ENCODE results near the gene MYMK.
"Not testable (repeated sequence)": the region's sequence is repeated elsewhere in the genome, so short reads cannot be mapped to it uniquely, and the experiment has no call there.

The MYMK gene

GRCh38 chr9:133566382-133566781 is 41.6 kb upstream of the MYMK start:
- H3K27me3 Mint-ChIP-seq (ENCODE audit: low read depth, poor library complexity): peaks cover 14% of the 10 kb centered on the region
- DNase-seq: no peak
- no peak overlapping the region for H3K4me3 Mint-ChIP-seq
- TF ChIP-seq, protein P1, sequence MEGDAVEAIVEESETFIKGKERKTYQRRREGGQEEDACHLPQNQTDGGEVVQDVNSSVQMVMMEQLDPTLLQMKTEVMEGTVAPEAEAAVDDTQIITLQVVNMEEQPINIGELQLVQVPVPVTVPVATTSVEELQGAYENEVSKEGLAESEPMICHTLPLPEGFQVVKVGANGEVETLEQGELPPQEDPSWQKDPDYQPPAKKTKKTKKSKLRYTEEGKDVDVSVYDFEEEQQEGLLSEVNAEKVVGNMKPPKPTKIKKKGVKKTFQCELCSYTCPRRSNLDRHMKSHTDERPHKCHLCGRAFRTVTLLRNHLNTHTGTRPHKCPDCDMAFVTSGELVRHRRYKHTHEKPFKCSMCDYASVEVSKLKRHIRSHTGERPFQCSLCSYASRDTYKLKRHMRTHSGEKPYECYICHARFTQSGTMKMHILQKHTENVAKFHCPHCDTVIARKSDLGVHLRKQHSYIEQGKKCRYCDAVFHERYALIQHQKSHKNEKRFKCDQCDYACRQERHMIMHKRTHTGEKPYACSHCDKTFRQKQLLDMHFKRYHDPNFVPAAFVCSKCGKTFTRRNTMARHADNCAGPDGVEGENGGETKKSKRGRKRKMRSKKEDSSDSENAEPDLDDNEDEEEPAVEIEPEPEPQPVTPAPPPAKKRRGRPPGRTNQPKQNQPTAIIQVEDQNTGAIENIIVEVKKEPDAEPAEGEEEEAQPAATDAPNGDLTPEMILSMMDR (IDR thresholded peaks at IDR 0.05): no peak
- H3K27ac Mint-ChIP-seq: no peak overlapping the region
- no peaks in the 10 kb centered on the region for H3K36me3 Mint-ChIP-seq (ENCODE audit: low read depth)
- H3K4me1 Mint-ChIP-seq: peaks cover 51% of the 10 kb centered on the region
- no peaks in the 10 kb centered on the region for H3K9me3 Mint-ChIP-seq

DNA sequence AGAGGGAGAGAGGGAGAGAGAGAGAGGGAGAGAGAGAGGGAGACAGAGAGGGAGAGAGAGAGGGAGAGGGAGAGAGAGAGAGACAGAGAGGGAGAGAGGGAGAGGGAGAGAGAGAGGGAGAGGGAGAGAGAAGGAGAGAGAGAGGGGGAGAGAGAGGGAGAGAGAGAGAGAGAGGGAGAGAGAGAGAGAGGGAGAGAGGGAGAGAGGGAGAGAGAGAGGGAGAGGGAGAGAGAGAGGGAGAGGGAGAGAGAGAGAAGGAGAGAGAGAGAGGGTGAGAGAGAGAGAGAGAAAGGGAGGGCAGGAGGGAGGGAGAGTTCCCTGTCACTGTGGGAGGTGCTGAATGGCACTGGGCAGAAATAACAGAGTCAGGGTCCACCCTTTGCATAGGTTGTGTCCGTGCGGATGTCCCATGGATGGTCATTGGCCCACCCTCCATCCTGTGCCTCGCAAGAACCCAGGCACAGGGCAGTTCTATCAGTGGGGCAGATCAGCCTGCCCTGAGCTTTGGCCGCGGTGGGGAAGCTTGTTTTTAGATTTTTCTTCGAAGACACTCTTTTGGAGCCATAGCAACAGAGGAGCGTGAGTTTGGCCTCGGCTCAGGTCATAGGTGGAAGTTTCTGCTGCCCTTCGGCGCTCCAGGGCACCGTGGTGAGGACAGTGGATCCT is 39.8 kb upstream of the MYMK start:
- Mint-ChIP-seq H3K9me3 (no peaks in the 10 kb centered on the region), H3K27me3 (ENCODE audit: low read depth, poor library complexity) (peaks cover 13% of the 10 kb centered on the region), H3K36me3 (ENCODE audit: low read depth) (no peaks in the 10 kb centered on the region), H3K4me3 (peak overlapping the region; percentile 8), H3K27ac (no peak overlapping the region), H3K4me1 (peaks cover 44% of the 10 kb centered on the region)
- no peak for DNase-seq
- TF ChIP-seq, protein P1 (IDR thresholded peaks at IDR 0.05): no peak

- Mint-ChIP-seq H3K4me1 (peaks cover 44% of the 10 kb centered on the region), H3K4me3 (peak overlapping the region; percentile 54), H3K27me3 (ENCODE audit: low read depth, poor library complexity) (peaks cover 12% of the 10 kb centered on the region)
- H3K27ac Mint-ChIP-seq; H3K36me3 Mint-ChIP-seq (ENCODE audit: low read depth); DNase-seq; H3K9me3 Mint-ChIP-seq: not testable (repeated sequence)
Observed at GRCh38 chr9:133563814-133564213, 39.1 kb upstream of the MYMK start.

GRCh38 chr9:133563291-133563796 is 38.6 kb upstream of the MYMK start:
- no peak for DNase-seq
- peaks cover 9% of the 10 kb centered on the region for H3K27me3 Mint-ChIP-seq (ENCODE audit: low read depth, poor library complexity)
- H3K36me3 Mint-ChIP-seq (ENCODE audit: low read depth): no peaks in the 10 kb centered on the region
- TF ChIP-seq, protein P1 (IDR thresholded peaks at IDR 0.05): no peak
- H3K4me1 Mint-ChIP-seq: peaks cover 47% of the 10 kb centered on the region
- no peaks in the 10 kb centered on the region for H3K9me3 Mint-ChIP-seq
- H3K4me3 Mint-ChIP-seq: peak overlapping the region; percentile 54
- peak overlapping the region; percentile 68 for H3K27ac Mint-ChIP-seq

DNA sequence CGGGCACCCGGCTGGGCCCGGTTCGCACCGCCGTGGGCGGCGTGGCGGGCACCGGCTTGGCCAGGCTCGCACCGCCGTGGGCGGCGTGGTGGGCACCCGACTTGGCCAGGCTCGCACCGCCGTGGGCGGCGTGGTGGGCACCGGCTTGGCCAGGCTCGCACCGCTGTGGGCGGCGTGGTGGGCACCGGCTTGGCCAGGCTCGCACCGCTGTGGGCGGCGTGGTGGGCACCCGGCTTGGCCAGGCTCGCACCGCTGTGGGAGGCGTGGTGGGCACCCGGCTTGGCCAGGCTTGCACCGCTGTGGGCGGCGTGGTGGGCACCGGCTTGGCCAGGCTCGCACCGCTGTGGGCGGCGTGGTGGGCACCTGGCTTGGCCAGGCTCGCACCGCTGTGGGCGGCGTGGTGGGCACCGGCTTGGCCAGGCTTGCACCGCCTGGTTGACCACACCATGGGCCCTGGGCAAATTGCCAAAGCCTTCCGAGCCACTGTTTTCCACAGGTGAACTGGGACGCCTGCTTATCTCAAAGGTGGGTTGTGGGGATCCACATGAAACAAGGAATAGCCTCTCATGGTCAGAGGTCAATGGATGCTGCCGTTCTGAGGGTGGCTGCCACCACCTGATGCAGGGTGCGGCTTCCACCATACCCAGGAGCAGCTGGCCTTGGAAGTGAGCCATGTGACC is 38.0 kb upstream of the MYMK start:
- TF ChIP-seq, protein P1 (IDR thresholded peaks at IDR 0.05): no peak
- H3K27me3 Mint-ChIP-seq (ENCODE audit: low read depth, poor library complexity): peaks cover 9% of the 10 kb centered on the region
- H3K27ac Mint-ChIP-seq: peak overlapping the region; percentile 68
- no peaks in the 10 kb centered on the region for H3K36me3 Mint-ChIP-seq (ENCODE audit: low read depth)
- H3K4me1 Mint-ChIP-seq: peaks cover 53% of the 10 kb centered on the region
- no peak overlapping the region for H3K4me3 Mint-ChIP-seq
- no peak for DNase-seq
- no peaks in the 10 kb centered on the region for H3K9me3 Mint-ChIP-seq

GRCh38 chr9:133561976-133562554 is 37.3 kb upstream of the MYMK start:
- DNase-seq: no peak
- TF ChIP-seq, protein P1 (IDR thresholded peaks at IDR 0.05): no peak
- Mint-ChIP-seq H3K9me3 (no peaks in the 10 kb centered on the region), H3K4me3 (no peak overlapping the region), H3K4me1 (peaks cover 55% of the 10 kb centered on the region), H3K27ac (no peak overlapping the region), H3K36me3 (ENCODE audit: low read depth) (no peaks in the 10 kb centered on the region), H3K27me3 (ENCODE audit: low read depth, poor library complexity) (peaks cover 9% of the 10 kb centered on the region)

Data from nephron progenitor cell (in vitro differentiated cells).